Smooth muscle cell (in vitro differentiated cells): ENCODE data around the gene DNER. TPM values are rescaled to one million over a fixed set of nuclear protein-coding genes. Genes with fewer than 3 reads are reported as not detected.

ENCODE experiments used
- DNase-seq: peaks from one replicate; lab custom pipeline; 2025; ENCODE audit not compliant: unreplicated experiment; lab: John Stamatoyannopoulos, UW
- H2AFZ ChIP-seq: fragments of 200-600 bp; sonication (generic); 2 replicates; pipeline ENCODE4 v1.6.0; 2016; ENCODE audit warnings: antibody characterized with exemption, low read depth, mild to moderate bottlenecking
- H3F3A ChIP-seq: fragments of 200-600 bp; sonication (generic); 2 replicates; pipeline ENCODE4 v1.6.0; 2017; ENCODE audit warnings: antibody characterized with exemption, low read depth
- H3K27ac ChIP-seq: fragments of 200-600 bp; sonication (generic); 2 replicates; pipeline ENCODE4 v1.5.1; 2016; ENCODE audit warnings: low read depth, mild to moderate bottlenecking
- H3K27me3 ChIP-seq: fragments of 200-600 bp; sonication (generic); 2 replicates; pipeline ENCODE4 v1.6.1; 2016; ENCODE audit warnings: low read depth, mild to moderate bottlenecking
- H3K36me3 ChIP-seq: fragments of 200-600 bp; sonication (generic); 2 replicates; pipeline ENCODE4 v1.5.1; 2016; ENCODE audit warnings: low read depth
- H3K4me1 ChIP-seq: fragments of 200-600 bp; sonication (generic); 2 replicates; pipeline ENCODE4 v1.5.1; 2016; ENCODE audit warnings: low read depth
- H3K4me2 ChIP-seq: fragments of 200-600 bp; sonication (generic); 2 replicates; pipeline ENCODE4 v1.6.0; 2016; ENCODE audit warnings: mild to moderate bottlenecking
- H3K4me3 ChIP-seq: fragments of 200-600 bp; sonication (generic); 2 replicates; pipeline ENCODE4 v1.5.1; 2016; ENCODE audit warnings: mild to moderate bottlenecking
- H3K79me2 ChIP-seq: fragments of 200-600 bp; sonication (generic); 2 replicates; pipeline ENCODE4 v1.6.0; 2016; ENCODE audit warnings: low read depth, mild to moderate bottlenecking
- H3K9ac ChIP-seq: fragments of 200-600 bp; sonication (generic); 2 replicates; pipeline ENCODE4 v1.6.0; 2016; ENCODE audit warnings: low read depth
- H3K9me3 ChIP-seq: fragments of 200-600 bp; sonication (generic); replicated peaks from 2 replicates; pipeline ENCODE4 v1.5.1; 2016; ENCODE audit warnings: low read depth
- H4K20me1 ChIP-seq: fragments of 200-600 bp; sonication (generic); 2 replicates; pipeline ENCODE4 v1.6.0; 2016; ENCODE audit warnings: low read depth
- CTCF ChIP-seq: fragments of 200-600 bp; sonication (generic); IDR thresholded peaks from 2 replicates; pipeline ENCODE4 v1.5.1; 2017; ENCODE audit warnings: borderline replicate concordance, mild to moderate bottlenecking, antibody characterized with exemption; ENCODE audit not compliant: insufficient read depth, poor library complexity, severe bottlenecking
- WGBS: methylation state at CpG from one replicate; pipeline ENCODE4 v1.1.7; 2016; ENCODE audit warnings: low lambda C conversion rate; 5-methylcytosine and 5-hydroxymethylcytosine counted together
- polyA plus RNA-seq: library from polyadenylated mRNA; unstranded; fragments of >200 nt; fragmentation: Nextera tagmentation; extraction: Ambion mirVana; gene quantifications from 2 replicates; pipeline ENCODE4 v1.2.1, GENCODE V29; 2016
- total RNA-seq: library from RNA; depleted of rRNA; stranded (reverse); fragments of >200 nt; gene quantifications from 2 replicates; pipeline ENCODE4 v1.2.3, GENCODE V29; 2014

The DNER gene
- total and polyA plus RNA-seq, 2 experiments from 2014 or later: 0.31 to 0.61 TPM

DNA sequence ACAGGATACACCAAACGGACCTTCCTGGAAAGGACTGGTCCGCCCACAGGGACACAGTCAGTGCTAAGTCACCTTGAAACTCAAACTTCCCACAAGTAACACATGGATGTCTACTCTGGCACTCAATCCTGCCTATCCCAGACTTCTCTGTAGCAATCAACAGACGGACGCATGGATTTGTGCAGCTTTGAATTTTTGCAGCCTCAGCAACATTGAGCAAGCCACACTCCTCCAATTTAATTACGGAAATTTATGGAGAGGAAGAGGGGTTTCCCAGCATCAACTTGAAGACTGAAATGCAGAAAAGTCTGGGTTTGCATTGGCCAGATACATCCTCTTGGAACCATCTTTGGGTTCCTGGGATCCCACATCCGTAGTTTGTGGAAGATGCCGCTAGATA is 26.2 kb downstream of the DNER start:
- Histone ChIP-seq H3K4me2 (no peak overlapping the region), H3F3A (no peaks in the 10 kb centered on the region), H4K20me1 (no peaks in the 10 kb centered on the region), H3K4me3 (no peak overlapping the region), H3K27me3 (no peaks in the 10 kb centered on the region), H3K4me1 (no peaks in the 10 kb centered on the region), H3K36me3 (no peaks in the 10 kb centered on the region), H3K27ac (no peak overlapping the region), H3K79me2 (no peaks in the 10 kb centered on the region), H2AFZ (no peak overlapping the region), H3K9me3 (no peaks in the 10 kb centered on the region), H3K9ac (no peak overlapping the region)
- WGBS: 90% methylated on average over 7 of the region's 7 CpGs
- no peak for DNase-seq
- no peak for TF ChIP-seq CTCF

DNA sequence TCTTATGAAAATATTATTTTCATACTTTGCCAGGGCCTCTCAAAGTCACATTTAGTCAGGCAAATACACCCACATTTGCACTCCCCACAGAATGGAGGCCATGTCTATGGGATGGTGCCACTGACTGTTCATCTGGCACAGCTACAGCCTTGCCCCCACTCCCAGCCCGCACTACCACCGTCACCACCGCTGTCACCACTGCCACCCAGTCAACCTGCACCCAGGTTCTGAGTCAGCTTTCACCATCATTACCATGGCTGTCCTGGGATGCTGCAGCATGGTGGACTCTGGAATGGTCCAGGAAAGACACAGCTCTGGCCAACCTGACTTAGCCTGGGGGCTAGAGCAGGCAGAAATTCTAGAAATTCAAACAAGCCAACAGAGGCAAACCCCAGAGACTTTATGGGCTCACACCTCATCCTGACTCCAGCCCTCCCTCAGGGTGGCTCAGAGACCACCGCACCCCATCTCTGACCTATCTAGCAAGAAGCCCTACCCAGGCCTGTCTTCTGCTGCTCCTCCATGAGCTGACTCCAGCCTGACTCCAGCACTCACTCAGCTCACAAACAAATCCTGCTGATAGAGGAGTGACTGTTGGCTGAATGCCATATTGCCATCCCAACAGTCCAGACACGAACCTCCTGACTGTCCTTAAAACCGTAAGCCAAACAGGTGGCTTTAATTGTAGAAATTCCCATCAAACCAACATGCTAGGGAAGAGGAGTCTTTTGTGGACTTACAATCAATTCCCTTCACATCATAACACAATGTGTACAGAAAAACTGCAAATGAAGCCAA is 28.0 kb downstream of the DNER start:
- no peak for DNase-seq
- no peak for TF ChIP-seq CTCF
- Histone ChIP-seq H3K9ac (no peak overlapping the region), H3K36me3 (no peaks in the 10 kb centered on the region), H3K4me1 (no peaks in the 10 kb centered on the region), H3F3A (no peaks in the 10 kb centered on the region), H3K27me3 (peaks cover 4% of the 10 kb centered on the region), H3K79me2 (no peaks in the 10 kb centered on the region), H4K20me1 (no peaks in the 10 kb centered on the region), H3K4me2 (no peak overlapping the region), H3K9me3 (no peaks in the 10 kb centered on the region), H3K27ac (no peak overlapping the region), H2AFZ (no peak overlapping the region), H3K4me3 (no peak overlapping the region)
- 90% methylated on average over 6 of the region's 6 CpGs for WGBS

DNA sequence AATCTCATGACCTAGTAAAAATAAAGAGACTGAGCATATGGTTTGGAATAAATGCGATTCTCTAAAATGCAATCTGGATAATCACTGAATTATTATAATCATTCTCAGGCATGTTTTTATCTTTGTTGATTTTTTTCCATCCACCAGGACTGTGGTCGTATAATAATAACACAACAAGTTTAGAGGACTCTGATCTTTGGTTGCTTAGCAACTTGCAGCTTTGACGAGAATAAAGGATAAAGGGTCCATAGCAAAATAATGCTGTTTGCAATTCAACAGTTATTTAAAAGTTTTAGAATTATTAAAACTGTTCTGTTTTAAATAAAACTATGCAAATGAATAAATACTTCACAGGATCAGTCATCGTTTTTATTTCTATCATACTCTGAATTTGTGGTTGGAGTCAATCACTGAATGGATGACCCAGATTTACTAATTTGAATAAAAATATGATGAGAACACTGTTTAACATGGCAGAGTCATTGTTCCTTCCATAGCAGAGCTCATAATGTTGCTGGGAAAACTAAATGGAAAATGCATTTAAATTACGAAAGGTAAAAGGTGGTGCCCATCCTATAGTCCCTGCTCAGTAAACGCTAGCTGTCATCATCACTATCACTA is 29.3 kb downstream of the DNER start:
- Histone ChIP-seq H4K20me1 (no peaks in the 10 kb centered on the region), H3K79me2 (no peaks in the 10 kb centered on the region), H3K4me3 (no peak overlapping the region), H3K4me2 (no peak overlapping the region), H3K27me3 (peaks cover 4% of the 10 kb centered on the region), H2AFZ (no peak overlapping the region), H3K9me3 (no peaks in the 10 kb centered on the region), H3K4me1 (no peaks in the 10 kb centered on the region), H3K9ac (no peak overlapping the region), H3F3A (no peaks in the 10 kb centered on the region), H3K27ac (no peak overlapping the region), H3K36me3 (no peaks in the 10 kb centered on the region)
- no peak for DNase-seq
- WGBS: 88% methylated on average over 6 of the region's 6 CpGs
- no peak for TF ChIP-seq CTCF
